Esophagus squamous epithelium (tissue), 5 donors: ENCODE measurements around the gene CACNB4. TPM values are rescaled to one million over a fixed set of nuclear protein-coding genes. Genes with fewer than 3 reads are reported as not detected.

Experiments used
- DNase-seq: peaks from one replicate; lab custom pipeline; 2025; lab: John Stamatoyannopoulos, UW
- H3K27ac ChIP-seq, 4 donors: fragments of 200-600 bp; sonication (generic); one replicate each; pipeline ENCODE4 v1.5.1; 2016 to 2019; ENCODE audit warnings: mild to moderate bottlenecking in 1 of 4
- H3K27me3 ChIP-seq, 4 donors: fragments of 200-600 bp; sonication (generic); 1 replicate in 3 of 4; 2 replicates in 1 of 4; pipeline versions ENCODE4 v1.5.1 to v1.6.0; 2017 to 2021; ENCODE audit warnings: antibody characterized with exemption in 1 of 4
- H3K36me3 ChIP-seq, 3 donors: fragments of 200-600 bp; sonication (generic); one replicate each; pipeline ENCODE4 v1.5.1; 2016 to 2019
- H3K4me1 ChIP-seq, 3 donors: fragments of 200-600 bp; sonication (generic); one replicate each; pipeline ENCODE4 v1.5.1; 2017 to 2019
- H3K4me3 ChIP-seq, 4 donors: fragments of 200-600 bp; sonication (generic); 1 replicate in 3 of 4; 2 replicates in 1 of 4; pipeline ENCODE4 v1.5.1; 2016 to 2019; ENCODE audit warnings: mild to moderate bottlenecking in 2 of 4, moderate library complexity in 1 of 4
- H3K9me3 ChIP-seq, 3 donors: fragments of 200-600 bp; sonication (generic); one replicate each; pipeline ENCODE4 v1.5.1; 2016 to 2019
- POLR2A ChIP-seq, 4 donors: fragments of 450-650 bp; IDR thresholded peaks; one replicate each; pipeline ENCODE4 v1.6.1; 2017; ENCODE audit warnings: antibody characterized with exemption in 4 of 4, mild to moderate bottlenecking in 4 of 4, moderate library complexity in 3 of 4
- WGBS, 2 donors: methylation state at CpG; one replicate each; pipeline ENCODE4 v1.1.5; 2018; 5-methylcytosine and 5-hydroxymethylcytosine counted together
- intact Hi-C: fragments of 100-400 bp; cut with DNase I; formaldehyde crosslinking; loops from one replicate; pipeline ENCODE4 v1.15.0; 2022
- total RNA-seq, 4 donors: library from RNA; depleted of rRNA; stranded (reverse); fragments of >200 nt; gene quantifications; one replicate each; pipeline ENCODE4 v1.1.0, GENCODE V29; 2016
- TF ChIP-seq, protein P1 (sequence below), 6 experiments: fragments of 450-650 bp in 4 of 6; fragments of 200-600 bp in 2 of 6; sonication (generic) in 2 of 6; IDR thresholded peaks; one replicate each; pipeline ENCODE4 v1.5.1; 2016 to 2019; ENCODE audit warnings: antibody characterized with exemption in 6 of 6, mild to moderate bottlenecking in 4 of 6, moderate library complexity in 4 of 6
- donor health status: DM: yes; HTN: yes; CAD: no.

CACNB4 gene
- total RNA-seq, 4 donors from 2014 or later, result 6.1 to 11.1 (median 7.2) TPM

DNA sequence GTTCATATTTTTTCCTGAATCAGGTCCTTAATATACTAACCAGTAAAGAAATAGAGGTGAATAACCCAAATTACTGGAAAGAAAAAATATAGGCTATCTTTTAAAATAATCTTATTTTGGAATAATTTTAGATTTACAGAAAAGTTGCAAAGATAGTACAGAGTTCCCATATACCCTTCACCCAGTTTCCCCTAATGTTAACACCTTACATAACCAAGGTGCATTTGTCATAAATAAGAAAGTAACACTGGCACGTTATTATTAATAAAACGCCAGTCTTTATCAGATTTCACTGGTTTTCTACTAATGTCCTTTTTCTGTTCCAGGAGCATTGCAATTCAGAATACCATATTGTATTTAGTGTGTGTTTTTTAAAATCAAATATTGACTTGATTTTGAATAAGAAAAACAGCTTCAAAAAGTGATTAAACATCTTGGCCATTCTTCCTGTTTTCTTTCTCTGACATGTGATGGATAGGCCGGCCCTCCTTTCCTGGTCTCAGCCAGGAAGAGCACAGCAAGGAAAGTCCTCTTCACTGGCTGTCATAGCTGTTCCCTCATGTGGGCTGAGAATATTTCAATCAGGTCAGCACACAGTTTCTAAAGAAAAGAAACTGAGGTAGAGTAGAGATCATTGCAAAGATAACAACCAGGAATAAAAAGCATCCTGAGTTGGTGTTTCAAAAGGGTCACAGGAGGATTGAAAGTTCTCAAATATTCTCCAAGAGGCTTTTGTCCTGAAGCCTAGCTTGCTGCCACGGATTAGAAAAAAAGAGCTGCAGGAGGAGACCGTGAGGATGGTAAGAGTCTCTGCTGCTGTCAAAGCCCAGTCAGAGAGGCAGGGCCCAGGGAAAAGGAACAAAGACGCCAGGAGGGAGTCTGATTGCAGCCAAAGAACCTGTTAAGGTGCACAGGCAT is 191.3 kb downstream of the CACNB4 start:
- no peak for DNase-seq
- intact Hi-C loops, result no loop called here
- Histone ChIP-seq H3K27me3 (no peaks in the 10 kb centered on the region), H3K9me3 (no peaks in the 10 kb centered on the region), H3K36me3 (no peaks in the 10 kb centered on the region), H3K4me3 (no peak overlapping the region), H3K27ac (no peak overlapping the region), H3K4me1 (peaks cover 0 to 11% (median 0%) of the 10 kb centered on the region in 3 donors)
- TF ChIP-seq, protein P1, sequence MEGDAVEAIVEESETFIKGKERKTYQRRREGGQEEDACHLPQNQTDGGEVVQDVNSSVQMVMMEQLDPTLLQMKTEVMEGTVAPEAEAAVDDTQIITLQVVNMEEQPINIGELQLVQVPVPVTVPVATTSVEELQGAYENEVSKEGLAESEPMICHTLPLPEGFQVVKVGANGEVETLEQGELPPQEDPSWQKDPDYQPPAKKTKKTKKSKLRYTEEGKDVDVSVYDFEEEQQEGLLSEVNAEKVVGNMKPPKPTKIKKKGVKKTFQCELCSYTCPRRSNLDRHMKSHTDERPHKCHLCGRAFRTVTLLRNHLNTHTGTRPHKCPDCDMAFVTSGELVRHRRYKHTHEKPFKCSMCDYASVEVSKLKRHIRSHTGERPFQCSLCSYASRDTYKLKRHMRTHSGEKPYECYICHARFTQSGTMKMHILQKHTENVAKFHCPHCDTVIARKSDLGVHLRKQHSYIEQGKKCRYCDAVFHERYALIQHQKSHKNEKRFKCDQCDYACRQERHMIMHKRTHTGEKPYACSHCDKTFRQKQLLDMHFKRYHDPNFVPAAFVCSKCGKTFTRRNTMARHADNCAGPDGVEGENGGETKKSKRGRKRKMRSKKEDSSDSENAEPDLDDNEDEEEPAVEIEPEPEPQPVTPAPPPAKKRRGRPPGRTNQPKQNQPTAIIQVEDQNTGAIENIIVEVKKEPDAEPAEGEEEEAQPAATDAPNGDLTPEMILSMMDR (IDR thresholded peaks at IDR 0.05), result no peak
- no peak for TF ChIP-seq POLR2A (IDR thresholded peaks at IDR 0.05)
- WGBS, 2 donors, result 68 to 70% methylated on average over 6 of the region's 6 CpGs

DNA sequence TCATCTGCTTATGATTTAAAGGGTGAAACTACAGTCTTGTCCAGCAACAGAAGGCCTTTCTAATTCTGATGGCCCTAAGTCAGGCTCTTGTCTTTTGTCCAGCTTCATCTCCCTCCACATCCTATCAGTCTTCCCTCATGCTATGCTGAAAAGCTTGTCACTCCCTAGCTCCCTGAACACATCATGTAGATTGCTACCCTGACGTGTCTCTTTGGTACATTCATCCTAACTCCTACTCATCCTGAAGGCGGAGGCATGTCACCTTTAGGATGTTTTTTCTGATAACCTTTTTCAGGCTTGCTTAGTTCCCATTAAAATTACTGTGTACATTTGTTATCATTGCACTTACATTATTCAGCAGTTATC is 192.2 kb downstream of the CACNB4 start:
- no peak for DNase-seq
- Histone ChIP-seq H3K4me3 (no peak overlapping the region), H3K4me1 (peaks cover 0 to 11% (median 0%) of the 10 kb centered on the region in 3 donors), H3K9me3 (no peaks in the 10 kb centered on the region), H3K27ac (no peak overlapping the region), H3K36me3 (no peaks in the 10 kb centered on the region), H3K27me3 (no peaks in the 10 kb centered on the region)
- intact Hi-C loops, result no loop called here
- TF ChIP-seq, protein P1 (IDR thresholded peaks at IDR 0.05), result no peak
- no peak for TF ChIP-seq POLR2A (IDR thresholded peaks at IDR 0.05)
- 70 to 86% methylated on average over 2 of the region's 2 CpGs for WGBS, 2 donors

DNA sequence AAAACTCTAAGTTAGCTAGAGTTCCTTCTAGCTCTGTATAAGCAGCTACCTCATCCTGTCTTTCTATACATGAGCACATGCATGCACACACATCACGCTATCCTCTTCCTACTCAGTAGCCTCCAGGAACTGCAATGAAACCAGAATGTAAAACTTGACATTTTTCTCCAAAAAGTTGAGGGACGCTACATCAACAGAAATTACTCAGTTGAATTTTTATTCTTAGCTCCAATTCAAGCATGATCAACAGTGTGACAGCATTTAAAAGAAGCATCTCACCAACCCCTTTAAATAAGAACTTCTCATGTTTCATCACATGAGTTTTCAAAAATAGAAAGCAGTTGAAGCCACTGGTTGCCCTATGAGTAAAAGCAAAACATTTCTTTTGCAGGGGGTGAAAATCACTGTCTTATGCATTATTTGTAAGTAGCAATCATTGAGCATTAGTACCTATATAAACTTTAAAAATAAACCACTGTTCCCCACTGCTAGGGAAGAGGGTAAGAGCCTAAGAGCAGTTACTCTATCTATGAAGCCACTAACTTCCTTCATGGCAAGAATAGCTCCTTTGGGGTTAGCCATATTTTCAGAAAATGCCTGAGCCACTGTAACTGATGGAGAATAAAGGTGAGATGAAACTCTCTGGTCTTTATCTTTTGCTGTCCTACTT is 192.7 kb downstream of the CACNB4 start:
- intact Hi-C loops, result no loop called here
- H3K9me3 ChIP-seq, result no peaks in the 10 kb centered on the region
- peaks cover 0 to 11% (median 0%) of the 10 kb centered on the region in 3 donors for H3K4me1 ChIP-seq
- H3K27ac ChIP-seq, result no peak overlapping the region
- WGBS, 2 donors, result 72 to 88% methylated on average over 2 of the region's 2 CpGs
- no peaks in the 10 kb centered on the region for H3K27me3 ChIP-seq
- no peak for DNase-seq
- no peak overlapping the region for H3K4me3 ChIP-seq
- TF ChIP-seq, protein P1 (IDR thresholded peaks at IDR 0.05), result no peak
- TF ChIP-seq POLR2A (IDR thresholded peaks at IDR 0.05), result no peak
- no peaks in the 10 kb centered on the region for H3K36me3 ChIP-seq

DNA sequence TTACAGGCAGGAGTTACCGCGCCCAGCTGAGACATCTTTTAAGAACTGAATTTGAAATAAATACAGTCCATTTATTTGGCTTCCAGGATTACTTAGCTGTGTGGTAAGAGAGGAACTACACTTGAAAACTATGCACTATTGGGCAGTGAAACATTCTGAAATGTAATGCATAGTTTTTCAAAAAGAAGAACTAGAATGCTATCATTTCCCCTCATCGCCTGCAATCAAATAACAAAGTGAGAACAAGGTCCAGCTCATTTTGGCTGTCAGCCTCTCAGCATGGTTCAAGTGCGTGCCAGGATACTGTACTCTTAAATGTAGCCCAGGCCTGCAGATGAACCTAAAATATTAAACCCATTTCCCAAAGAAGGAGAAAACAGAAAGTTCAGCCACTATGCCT is 194.0 kb downstream of the CACNB4 start:
- 84 to 93% methylated on average over 4 of the region's 4 CpGs for WGBS, 2 donors
- no peaks in the 10 kb centered on the region for H3K36me3 ChIP-seq
- H3K4me1 ChIP-seq, result peaks cover 0 to 11% (median 0%) of the 10 kb centered on the region in 3 donors
- DNase-seq, result no peak
- no peaks in the 10 kb centered on the region for H3K27me3 ChIP-seq
- intact Hi-C loops, result no loop called here
- H3K9me3 ChIP-seq, result no peaks in the 10 kb centered on the region
- no peak overlapping the region for H3K27ac ChIP-seq
- no peak for TF ChIP-seq POLR2A (IDR thresholded peaks at IDR 0.05)
- TF ChIP-seq, protein P1 (IDR thresholded peaks at IDR 0.05), result no peak
- no peak overlapping the region for H3K4me3 ChIP-seq

DNA sequence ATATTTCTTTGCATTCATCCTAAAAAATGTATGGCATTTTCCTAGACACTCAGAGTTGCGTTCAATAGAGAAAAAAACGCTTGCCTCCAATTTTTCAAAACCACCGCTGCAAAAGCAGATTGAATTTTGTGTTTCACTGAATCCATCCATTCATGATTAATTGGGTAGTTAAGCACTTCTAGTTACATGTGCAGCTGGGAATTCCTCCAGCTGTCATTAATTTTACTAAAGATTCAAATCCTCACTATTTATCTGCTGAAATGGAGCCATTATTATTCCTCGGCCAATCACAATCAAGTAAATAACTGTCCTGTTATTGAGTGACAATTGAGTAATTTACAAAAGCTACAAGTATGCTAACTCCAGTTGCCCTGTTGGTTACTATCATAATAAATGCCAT is 194.8 kb downstream of the CACNB4 start:
- Histone ChIP-seq H3K4me1 (peaks cover 0 to 11% (median 0%) of the 10 kb centered on the region in 3 donors), H3K36me3 (no peaks in the 10 kb centered on the region), H3K27ac (no peak overlapping the region), H3K4me3 (no peak overlapping the region), H3K9me3 (no peaks in the 10 kb centered on the region), H3K27me3 (no peaks in the 10 kb centered on the region)
- no peak for DNase-seq
- WGBS, 2 donors, result 52 to 56% methylated on average over 4 of the region's 4 CpGs
- TF ChIP-seq POLR2A (IDR thresholded peaks at IDR 0.05), result no peak
- TF ChIP-seq, protein P1 (IDR thresholded peaks at IDR 0.05), result no peak
- intact Hi-C loops, result no loop called here
